RWPE1 (cell line): ENCODE results near the gene TULP1.
"Not testable (repeated sequence)": the region's sequence is repeated elsewhere in the genome, so short reads cannot be mapped to it uniquely, and the experiment has no call there.

Experiments
- CTCF ChIA-PET: fragments of 350-600 bp; sonication (Branson Sonifier 250); formaldehyde crosslinking; extraction: SDS; loops from one replicate; lab custom pipeline; 2021; lab: Yijun Ruan, JAX
- POLR2A ChIA-PET: fragments of 400-600 bp; formaldehyde crosslinking; extraction: SDS; loops from one replicate; lab custom pipeline; 2020; ENCODE audit warnings: antibody characterized with exemption; ENCODE audit not compliant: low non-redundant PET; lab: Yijun Ruan, JAX
- DNase-seq: peaks from one replicate; pipeline ENCODE4 v3.0.0; 2012; ENCODE audit warnings: low spot score
- H3K27ac ChIP-seq: fragments of 450-650 bp; 2 replicates; pipeline ENCODE4 v1.5.1; 2017
- CTCF ChIP-seq: fragments of 450-650 bp; conservative IDR thresholded peaks from 2 replicates; pipeline ENCODE4 v1.5.1; 2017; ENCODE audit warnings: low read depth, mild to moderate bottlenecking

The TULP1 gene

GRCh38 chr6:35522660-35523658 lies 10.3 kb upstream of the TULP1 start:
- peak; percentile 97 for TF ChIP-seq CTCF
- ChIA-PET POLR2A (no interaction called here), CTCF (interaction anchor here (0.6 to 3.7 kb wide), 11 partner anchors 14 to 226 kb away, joined by 3 to 25 read pairs (median 3); partner anchors contain the start of gene ARMC12)
- peak overlapping the region; percentile 40; the same call in 1 of the 2 replicates for H3K27ac ChIP-seq
- DNase-seq: peak; percentile 87

- ChIA-PET POLR2A (no interaction called here), CTCF (interaction anchor here (0.6 to 3.7 kb wide), 9 partner anchors 13 to 226 kb away, joined by 3 to 25 read pairs (median 3); partner anchors contain the start of gene ARMC12)
- no peak for DNase-seq
These were observed 9.5 kb upstream of the TULP1 start for GRCh38 chr6:35522151-35522550.

GRCh38 chr6:35521235-35521634 lies 8.5 kb upstream of the TULP1 start:
- no peak for TF ChIP-seq CTCF
- DNase-seq: no peak
- POLR2A ChIA-PET: no interaction called here
- CTCF ChIA-PET: interaction anchor here (3.7 kb wide), 1 partner anchor 215 kb away, joined by 25 read pairs; the partner anchor contains the start of gene ARMC12
- no peak overlapping the region for H3K27ac ChIP-seq

More at GRCh38 chr6:35522151-35522550, 9.5 kb upstream of the TULP1 start:
- H3K27ac ChIP-seq: no peak overlapping the region; the same call in 1 of the 2 replicates
- no peak for TF ChIP-seq CTCF

DNA sequence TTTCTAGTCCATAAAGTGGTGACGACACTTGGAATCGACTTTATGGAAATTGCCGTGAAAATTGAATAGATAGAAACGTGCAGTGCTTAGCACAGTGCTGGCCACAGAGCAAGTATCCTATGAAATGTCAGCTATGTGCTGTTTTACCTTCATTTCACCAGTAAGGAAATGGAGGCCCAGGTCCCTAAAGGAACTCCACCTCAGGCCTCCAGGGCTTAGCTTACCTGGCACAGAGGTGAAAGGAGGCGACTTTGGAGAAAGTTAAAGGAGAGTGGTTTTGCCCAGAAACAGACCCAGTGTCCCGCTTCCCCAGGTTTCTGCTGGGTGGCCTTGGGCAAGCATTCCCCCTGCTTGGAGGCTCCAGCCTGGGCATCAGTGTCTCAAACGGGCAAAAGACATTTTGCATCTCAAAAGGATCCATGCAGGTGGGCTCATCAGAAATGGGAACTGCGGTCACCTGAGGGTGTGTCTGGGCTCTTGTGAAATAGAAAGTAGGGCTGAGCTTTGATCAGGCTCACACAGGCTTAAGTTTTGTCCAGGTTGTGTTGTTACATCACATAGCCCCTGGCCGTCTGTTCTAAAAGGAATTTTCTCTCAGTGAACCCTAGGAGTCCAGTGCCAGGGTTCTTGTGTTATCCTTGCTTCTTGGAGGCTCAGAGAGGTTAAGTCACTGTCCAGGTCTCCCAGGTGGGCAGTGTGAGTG lies 6.8 kb upstream of the TULP1 start:
- H3K27ac ChIP-seq: peak overlapping the region; percentile 41
- ChIA-PET CTCF (interaction anchor here (0.6 to 1.1 kb wide), 4 partner anchors 60 to 233 kb away, joined by 3 to 4 read pairs (median 4); no protein-coding TSS in a partner anchor), POLR2A (no interaction called here)
- no peak for DNase-seq
- no peak for TF ChIP-seq CTCF

DNA sequence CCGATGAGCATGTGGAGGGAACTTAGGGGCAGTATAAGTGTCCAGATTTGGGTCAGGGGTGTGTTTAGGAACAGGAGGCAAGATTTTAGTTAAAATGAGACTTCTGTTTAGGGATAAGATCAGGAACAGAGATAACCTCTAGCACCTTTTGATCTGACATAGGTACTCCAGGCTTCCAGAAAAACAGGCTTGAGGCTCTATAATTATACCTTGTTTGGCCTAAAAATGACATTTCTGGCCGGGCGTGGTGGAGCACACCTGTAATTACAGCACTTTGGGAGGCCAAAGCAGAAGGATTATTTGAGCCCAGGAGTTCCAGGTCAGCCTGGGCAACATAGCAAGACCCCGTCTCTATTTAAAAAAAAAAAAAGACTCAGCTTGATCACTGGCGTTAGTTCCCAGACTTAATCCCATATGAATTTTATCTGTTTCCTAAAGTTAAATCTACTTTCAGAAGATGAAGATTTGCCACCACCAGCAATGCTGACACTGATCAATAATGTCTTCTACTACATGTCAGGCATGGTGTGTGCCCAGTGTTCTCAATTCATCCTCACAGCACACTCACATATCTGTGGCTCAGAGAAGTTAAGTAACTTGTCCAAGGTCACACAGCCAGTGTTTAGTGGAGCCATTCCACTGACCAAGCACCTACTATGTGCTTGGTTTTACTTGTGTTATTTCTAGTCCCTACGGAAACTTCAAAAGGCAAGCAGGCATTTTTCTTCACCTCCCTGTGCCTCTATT lies 6.0 kb upstream of the TULP1 start:
- ChIA-PET CTCF (interaction anchor here (0.6 to 0.7 kb wide), 2 partner anchors 61 to 204 kb away, joined by 3 read pairs; no protein-coding TSS in a partner anchor), POLR2A (interaction anchor here (0.5 kb wide), 1 partner anchor 48 kb away, joined by 3 read pairs; no protein-coding TSS in a partner anchor)

DNA sequence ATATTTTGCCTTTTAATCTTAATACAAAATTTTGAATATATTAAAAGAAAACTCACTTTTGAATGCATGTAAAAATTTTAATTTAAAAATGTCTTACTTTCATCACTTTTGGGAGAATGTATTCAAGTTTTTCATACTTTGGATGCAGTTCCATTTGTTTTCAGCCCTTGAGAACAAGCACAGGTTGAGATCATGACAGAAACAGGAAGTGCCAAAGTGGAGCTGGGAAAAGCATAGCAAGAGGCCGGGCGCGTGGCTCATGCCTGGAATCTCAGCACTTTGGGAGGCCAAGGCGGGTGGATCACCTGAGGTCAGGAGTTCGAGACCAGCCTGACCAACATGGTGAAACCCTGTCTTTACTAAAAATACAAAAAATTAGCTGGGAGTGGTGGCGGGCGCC lies 5.3 kb upstream of the TULP1 start:
- ChIA-PET CTCF (interaction anchor here (0.6 to 0.7 kb wide), 3 partner anchors 69 to 248 kb away, joined by 3 read pairs; no protein-coding TSS in a partner anchor), POLR2A (interaction anchor here (0.5 kb wide), 1 partner anchor 47 kb away, joined by 3 read pairs; no protein-coding TSS in a partner anchor)
- not testable (repeated sequence) for DNase-seq

More for the DNA sequence above, 6.0 kb upstream of the TULP1 start:
- DNase-seq: no peak
- TF ChIP-seq CTCF: no peak
- no peak overlapping the region for H3K27ac ChIP-seq

More for the DNA sequence above, 5.3 kb upstream of the TULP1 start:
- not testable (repeated sequence) for H3K27ac ChIP-seq
